H9 (cell line): ENCODE measurements around the gene RIC8A. TPM values are rescaled to one million over a fixed set of nuclear protein-coding genes. Genes with fewer than 3 reads are reported as not detected.
A peak's percentile ranks its signal among the peaks of the same experiment; 100 is the strongest.

Source experiments
- DNase-seq: peaks from one replicate; pipeline ENCODE4 v3.0.0-alpha.2; 2017
- H2AFZ ChIP-seq: one replicate; pipeline ENCODE4 v1.6.1; 2013; ENCODE audit warnings: mild to moderate bottlenecking, low read length, control low read depth, moderate library complexity
- H2AK5ac ChIP-seq: 2 replicates; pipeline ENCODE4 v1.6.1; 2013; ENCODE audit warnings: low read length, control low read depth, mixed read lengths; ENCODE audit not compliant: insufficient read length
- H2BK120ac ChIP-seq: one replicate; pipeline ENCODE4 v1.6.1; 2013; ENCODE audit warnings: low read depth, mild to moderate bottlenecking, low read length, control low read depth, inconsistent platforms; ENCODE audit not compliant: poor library complexity, severe bottlenecking
- H2BK12ac ChIP-seq: 2 replicates; pipeline ENCODE4 v1.6.1; 2013; ENCODE audit warnings: low read length, control low read depth, mixed read lengths, low read depth; ENCODE audit not compliant: insufficient read length
- H2BK15ac ChIP-seq: 2 replicates; pipeline ENCODE4 v1.6.1; 2013; ENCODE audit warnings: low read depth, low read length, control low read depth
- H2BK20ac ChIP-seq: one replicate; pipeline ENCODE4 v1.6.1; 2013; ENCODE audit warnings: low read depth, mild to moderate bottlenecking, low read length, control low read depth, inconsistent platforms; ENCODE audit not compliant: poor library complexity, severe bottlenecking
- H2BK5ac ChIP-seq: 2 replicates; pipeline ENCODE4 v1.6.1; 2013; ENCODE audit warnings: low read length, control low read depth, mixed read lengths; ENCODE audit not compliant: insufficient read length
- H3K14ac ChIP-seq: 2 replicates; pipeline ENCODE4 v1.6.1; 2013; ENCODE audit warnings: low read length, control low read depth; ENCODE audit not compliant: insufficient read depth
- H3K18ac ChIP-seq: 2 replicates; pipeline ENCODE4 v1.6.1; 2013; ENCODE audit warnings: low read depth, mild to moderate bottlenecking, mixed read lengths, low read length, control low read depth; ENCODE audit not compliant: insufficient read length
- H3K23ac ChIP-seq: 2 replicates; pipeline ENCODE4 v1.6.1; 2013; ENCODE audit warnings: low read length, control low read depth, mixed read lengths, low read depth; ENCODE audit not compliant: insufficient read length
- H3K23me2 ChIP-seq: 2 replicates; pipeline ENCODE4 v1.6.1; 2013; ENCODE audit warnings: low read depth, mild to moderate bottlenecking, mixed read lengths, low read length, control low read depth; ENCODE audit not compliant: insufficient read length, poor library complexity, severe bottlenecking
- H3K27ac ChIP-seq: 2 replicates; pipeline ENCODE4 v1.5.1; 2013; ENCODE audit warnings: low read length, control low read depth, mixed read lengths, low read depth; ENCODE audit not compliant: insufficient read length
- H3K27me3 ChIP-seq: 2 replicates; pipeline ENCODE4 v1.6.1; 2013; ENCODE audit warnings: low read length, control low read depth, inconsistent platforms; ENCODE audit not compliant: insufficient read depth
- H3K4ac ChIP-seq: 2 replicates; pipeline ENCODE4 v1.6.1; 2013; ENCODE audit warnings: low read depth, mild to moderate bottlenecking, control low read depth, inconsistent platforms, low read length, moderate library complexity
- H3K4me1 ChIP-seq: 2 replicates; pipeline ENCODE4 v1.6.1; 2013; ENCODE audit warnings: low read length, control low read depth, inconsistent platforms; ENCODE audit not compliant: insufficient read depth
- H3K4me2 ChIP-seq: 2 replicates; pipeline ENCODE4 v1.6.1; 2013; ENCODE audit warnings: low read length, control low read depth, mixed read lengths; ENCODE audit not compliant: insufficient read length, insufficient read depth
- H3K56ac ChIP-seq: 2 replicates; pipeline ENCODE4 v1.6.1; 2013; ENCODE audit warnings: low read depth, mild to moderate bottlenecking, mixed read lengths, low read length, control low read depth; ENCODE audit not compliant: insufficient read length
- H3K79me1 ChIP-seq: 2 replicates; pipeline ENCODE4 v1.6.1; 2013; ENCODE audit warnings: low read depth, mild to moderate bottlenecking, moderate library complexity, low read length, control low read depth, inconsistent platforms; ENCODE audit not compliant: insufficient read depth, poor library complexity, severe bottlenecking
- H3K79me2 ChIP-seq: 2 replicates; pipeline ENCODE4 v1.6.1; 2013; ENCODE audit warnings: low read length, control low read depth, inconsistent platforms; ENCODE audit not compliant: insufficient read depth
- H3K9ac ChIP-seq: 2 replicates; pipeline ENCODE4 v1.6.1; 2013; ENCODE audit warnings: low read length, control low read depth, mixed read lengths; ENCODE audit not compliant: insufficient read length; ENCODE audit errors: extremely low read depth
- H3K9me3 ChIP-seq: one replicate; pipeline ENCODE4 v1.6.1; 2013; ENCODE audit warnings: low read depth, low read length, inconsistent platforms; ENCODE audit not compliant: control insufficient read depth
- H3T11ph ChIP-seq: one replicate; pipeline ENCODE4 v1.6.1; 2013; ENCODE audit warnings: mild to moderate bottlenecking, low read length, control low read depth, inconsistent platforms
- H4K20me1 ChIP-seq: one replicate; pipeline ENCODE4 v1.6.1; 2013; ENCODE audit not compliant: control insufficient read depth, insufficient read length, insufficient read depth
- H4K5ac ChIP-seq: 2 replicates; pipeline ENCODE4 v1.6.1; 2013; ENCODE audit warnings: low read depth, mild to moderate bottlenecking, mixed read lengths, low read length, control low read depth; ENCODE audit not compliant: insufficient read length
- H4K8ac ChIP-seq: replicated peaks from 2 replicates; pipeline ENCODE4 v1.6.1; 2013; ENCODE audit warnings: low read length, control low read depth, mixed read lengths, low read depth; ENCODE audit not compliant: insufficient read length
- H4K91ac ChIP-seq: 2 replicates; pipeline ENCODE4 v1.6.1; 2013; ENCODE audit warnings: low read depth, mild to moderate bottlenecking, moderate library complexity, mixed read lengths, low read length, control low read depth; ENCODE audit not compliant: insufficient read length
- H3K27ac Mint-ChIP-seq, 3 experiments: 2 replicates in 2 of 3; 3 replicates in 1 of 3; pipeline ENCODE4 v1.8.0; 2020 to 2021; ENCODE audit warnings: mixed read lengths in 3 of 3, mild to moderate bottlenecking in 1 of 3, moderate library complexity in 1 of 3
- H3K27me3 Mint-ChIP-seq: 2 replicates; pipeline ENCODE4 v1.8.0; 2021; ENCODE audit warnings: low read depth, mild to moderate bottlenecking, moderate library complexity, mixed read lengths
- H3K36me3 Mint-ChIP-seq, 3 experiments: 2 replicates in 2 of 3; 3 replicates in 1 of 3; pipeline ENCODE4 v1.8.0; 2020 to 2021; ENCODE audit warnings: low read depth in 3 of 3, mixed read lengths in 3 of 3; ENCODE audit not compliant: insufficient read depth in 1 of 3
- H3K4me1 Mint-ChIP-seq, 2 experiments: 2 replicates each; pipeline ENCODE4 v1.8.0; 2020; ENCODE audit warnings: mixed read lengths in 2 of 2
- H3K4me3 Mint-ChIP-seq, 2 experiments: 2 replicates in 1 of 2; 3 replicates in 1 of 2; pipeline ENCODE4 v1.8.0; 2020 to 2021; ENCODE audit warnings: mild to moderate bottlenecking in 2 of 2, mixed read lengths in 2 of 2, moderate library complexity in 1 of 2
- H3K9me3 Mint-ChIP-seq, 2 experiments: 2 replicates in 1 of 2; 3 replicates in 1 of 2; pipeline ENCODE4 v1.8.0; 2020; ENCODE audit warnings: mild to moderate bottlenecking in 2 of 2, mixed read lengths in 2 of 2, moderate library complexity in 1 of 2
- WGBS: extraction: QIAGEN DNeasy Blood & Tissue Kit; methylation state at CpG from one replicate; pipeline ENCODE4 v1.1.7; 2013; ENCODE audit warnings: missing lambda C conversion rate, low lambda C conversion rate, mixed read lengths; ENCODE audit not compliant: insufficient read length; ENCODE audit errors: extremely low coverage; 5-methylcytosine and 5-hydroxymethylcytosine counted together
- total RNA-seq: library from RNA; stranded (reverse); gene quantifications from 2 replicates; pipeline ENCODE4 v1.2.1, GENCODE V29; 2021
- TF ChIP-seq, protein P1 (sequence below): fragments of 200-600 bp; sonication (generic); conservative IDR thresholded peaks from 3 replicates; pipeline ENCODE4 v1.8.0; 2021; ENCODE audit warnings: antibody characterized with exemption, mild to moderate bottlenecking

The RIC8A gene
- total RNA-seq, 1 experiment from 2014 or later = 94.9 TPM

DNA sequence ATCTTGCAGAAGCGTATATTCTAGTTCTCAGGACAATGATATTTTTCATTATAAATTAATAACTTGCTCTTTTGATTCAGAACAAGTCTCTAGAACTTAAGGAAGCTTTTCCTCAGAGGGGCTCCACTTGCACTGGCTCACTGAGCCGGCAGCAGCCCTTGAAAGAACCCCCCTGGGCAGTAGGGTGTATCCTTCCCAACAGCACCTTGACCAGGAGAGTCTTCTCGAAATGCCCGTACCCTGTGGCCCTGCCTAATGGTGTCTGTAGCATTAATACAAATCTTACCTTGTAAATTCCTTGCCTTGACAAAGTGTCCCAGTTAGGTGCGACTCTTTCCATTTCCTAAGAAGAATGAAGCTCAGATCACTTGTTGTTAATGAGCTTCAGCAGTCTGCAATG, 42.8 kb downstream of the RIC8A start:
- no peaks in the 10 kb centered on the region; the same call in 1 of the 2 replicates for H3K27me3 Mint-ChIP-seq
- Histone ChIP-seq H3K79me1 (no peaks in the 10 kb centered on the region), H2BK5ac (no peak overlapping the region), H3K9me3 (no peaks in the 10 kb centered on the region), H2AK5ac (no peak overlapping the region), H2BK120ac (no peak overlapping the region), H3K27ac (no peak overlapping the region), H3K18ac (no peak overlapping the region), H3K4me1 (no peaks in the 10 kb centered on the region), H4K8ac (no peak overlapping the region), H3K9ac (no peak overlapping the region), H3K79me2 (no peaks in the 10 kb centered on the region), H3K4me2 (no peak overlapping the region), H3K23ac (no peak overlapping the region), H3K27me3 (no peaks in the 10 kb centered on the region), H2BK20ac (no peak overlapping the region), H2AFZ (no peak overlapping the region), H3K56ac (no peak overlapping the region), H4K5ac (no peak overlapping the region), H3K14ac (no peak overlapping the region), H3K4ac (no peak overlapping the region), H4K20me1 (no peaks in the 10 kb centered on the region), H2BK12ac (no peak overlapping the region), H3T11ph (no peak overlapping the region), H4K91ac (no peak overlapping the region), H3K23me2 (no peaks in the 10 kb centered on the region), H2BK15ac (no peak overlapping the region)
- peaks cover 0 to 5% of the 10 kb centered on the region in 2 experiments; a peak in 2 of 4 replicates for H3K4me1 Mint-ChIP-seq
- peaks cover 49 to 75% (median 57%) of the 10 kb centered on the region in 3 experiments for H3K36me3 Mint-ChIP-seq
- DNase-seq = no peak
- no peaks in the 10 kb centered on the region for H3K9me3 Mint-ChIP-seq
- TF ChIP-seq, protein P1, sequence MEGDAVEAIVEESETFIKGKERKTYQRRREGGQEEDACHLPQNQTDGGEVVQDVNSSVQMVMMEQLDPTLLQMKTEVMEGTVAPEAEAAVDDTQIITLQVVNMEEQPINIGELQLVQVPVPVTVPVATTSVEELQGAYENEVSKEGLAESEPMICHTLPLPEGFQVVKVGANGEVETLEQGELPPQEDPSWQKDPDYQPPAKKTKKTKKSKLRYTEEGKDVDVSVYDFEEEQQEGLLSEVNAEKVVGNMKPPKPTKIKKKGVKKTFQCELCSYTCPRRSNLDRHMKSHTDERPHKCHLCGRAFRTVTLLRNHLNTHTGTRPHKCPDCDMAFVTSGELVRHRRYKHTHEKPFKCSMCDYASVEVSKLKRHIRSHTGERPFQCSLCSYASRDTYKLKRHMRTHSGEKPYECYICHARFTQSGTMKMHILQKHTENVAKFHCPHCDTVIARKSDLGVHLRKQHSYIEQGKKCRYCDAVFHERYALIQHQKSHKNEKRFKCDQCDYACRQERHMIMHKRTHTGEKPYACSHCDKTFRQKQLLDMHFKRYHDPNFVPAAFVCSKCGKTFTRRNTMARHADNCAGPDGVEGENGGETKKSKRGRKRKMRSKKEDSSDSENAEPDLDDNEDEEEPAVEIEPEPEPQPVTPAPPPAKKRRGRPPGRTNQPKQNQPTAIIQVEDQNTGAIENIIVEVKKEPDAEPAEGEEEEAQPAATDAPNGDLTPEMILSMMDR = no peak
- no CpG with 5 or more reads among the region's 5 CpGs for WGBS
- peak overlapping the region in 1 of 3 experiments; percentile 90; a peak in 1 of 7 replicates for H3K27ac Mint-ChIP-seq
- no peak overlapping the region for H3K4me3 Mint-ChIP-seq
